Loucy (cell line): Measurements from ENCODE around the gene TNS3.

Experiments
- H2AFZ ChIP-seq: fragments of 200-600 bp; sonication (generic); 2 replicates; pipeline ENCODE4 v1.6.0; 2016; ENCODE audit warnings: antibody characterized with exemption, mild to moderate bottlenecking, low read length, moderate library complexity
- H3F3A ChIP-seq: fragments of 200-600 bp; 2 replicates; pipeline ENCODE4 v1.6.0; 2016; ENCODE audit warnings: antibody characterized with exemption, low read depth, mild to moderate bottlenecking
- H3K27me3 ChIP-seq: fragments of 200-600 bp; sonication (generic); 2 replicates; pipeline ENCODE4 v1.6.1; 2014; ENCODE audit warnings: low read length, mild to moderate bottlenecking; ENCODE audit not compliant: insufficient read depth, poor library complexity, severe bottlenecking
- H3K36me3 ChIP-seq: fragments of 200-600 bp; sonication (generic); 2 replicates; pipeline ENCODE4 v1.6.1; 2016; ENCODE audit warnings: low read length; ENCODE audit not compliant: insufficient read depth
- H3K4me1 ChIP-seq: fragments of 200-600 bp; sonication (generic); 2 replicates; pipeline ENCODE4 v1.5.1; 2014; ENCODE audit warnings: low read length, mild to moderate bottlenecking; ENCODE audit not compliant: insufficient read depth, poor library complexity, severe bottlenecking
- H3K4me2 ChIP-seq: fragments of 200-600 bp; sonication (generic); 2 replicates; pipeline ENCODE4 v1.6.0; 2014; ENCODE audit warnings: antibody characterized with exemption, low read length, low read depth, mild to moderate bottlenecking; ENCODE audit not compliant: poor library complexity, severe bottlenecking
- H3K4me3 ChIP-seq: fragments of 200-600 bp; sonication (generic); 2 replicates; pipeline ENCODE4 v1.5.1; 2014; ENCODE audit warnings: low read length, mild to moderate bottlenecking, mixed read lengths; ENCODE audit not compliant: poor library complexity, severe bottlenecking
- H3K79me2 ChIP-seq: fragments of 200-600 bp; sonication (generic); 2 replicates; pipeline ENCODE4 v1.6.1; 2014; ENCODE audit warnings: low read length; ENCODE audit not compliant: insufficient read depth
- H3K9ac ChIP-seq: fragments of 200-600 bp; sonication (generic); 2 replicates; pipeline ENCODE4 v1.6.0; 2014; ENCODE audit warnings: mild to moderate bottlenecking, low read depth, low read length, moderate library complexity; ENCODE audit not compliant: poor library complexity, severe bottlenecking
- H3K9me2 ChIP-seq: fragments of 200-600 bp; sonication (generic); replicated peaks from 2 replicates; pipeline ENCODE4 v1.6.1; 2016; ENCODE audit warnings: low read depth, low read length, mixed read lengths
- H3K9me3 ChIP-seq: fragments of 200-600 bp; sonication (generic); 2 replicates; pipeline ENCODE4 v1.6.1; 2014; ENCODE audit warnings: mild to moderate bottlenecking, antibody characterized with exemption, low read length, low read depth; ENCODE audit not compliant: insufficient read depth
- H4K20me1 ChIP-seq: fragments of 200-600 bp; sonication (generic); 2 replicates; pipeline ENCODE4 v1.6.0; 2014; ENCODE audit warnings: antibody characterized with exemption, low read length, mild to moderate bottlenecking; ENCODE audit not compliant: insufficient read depth, poor library complexity, severe bottlenecking
- CTCF ChIP-seq: fragments of 200-600 bp; sonication (generic); conservative IDR thresholded peaks from 2 replicates; pipeline ENCODE4 v1.5.1; 2014; ENCODE audit warnings: mild to moderate bottlenecking, antibody characterized with exemption, low read length
- EZH2phosphoT487 ChIP-seq: fragments of 200-600 bp; IDR thresholded peaks from 2 replicates; pipeline ENCODE4 v1.6.1; 2018; ENCODE audit warnings: antibody characterized with exemption, mild to moderate bottlenecking, moderate library complexity, borderline replicate concordance

TNS3 gene

DNA sequence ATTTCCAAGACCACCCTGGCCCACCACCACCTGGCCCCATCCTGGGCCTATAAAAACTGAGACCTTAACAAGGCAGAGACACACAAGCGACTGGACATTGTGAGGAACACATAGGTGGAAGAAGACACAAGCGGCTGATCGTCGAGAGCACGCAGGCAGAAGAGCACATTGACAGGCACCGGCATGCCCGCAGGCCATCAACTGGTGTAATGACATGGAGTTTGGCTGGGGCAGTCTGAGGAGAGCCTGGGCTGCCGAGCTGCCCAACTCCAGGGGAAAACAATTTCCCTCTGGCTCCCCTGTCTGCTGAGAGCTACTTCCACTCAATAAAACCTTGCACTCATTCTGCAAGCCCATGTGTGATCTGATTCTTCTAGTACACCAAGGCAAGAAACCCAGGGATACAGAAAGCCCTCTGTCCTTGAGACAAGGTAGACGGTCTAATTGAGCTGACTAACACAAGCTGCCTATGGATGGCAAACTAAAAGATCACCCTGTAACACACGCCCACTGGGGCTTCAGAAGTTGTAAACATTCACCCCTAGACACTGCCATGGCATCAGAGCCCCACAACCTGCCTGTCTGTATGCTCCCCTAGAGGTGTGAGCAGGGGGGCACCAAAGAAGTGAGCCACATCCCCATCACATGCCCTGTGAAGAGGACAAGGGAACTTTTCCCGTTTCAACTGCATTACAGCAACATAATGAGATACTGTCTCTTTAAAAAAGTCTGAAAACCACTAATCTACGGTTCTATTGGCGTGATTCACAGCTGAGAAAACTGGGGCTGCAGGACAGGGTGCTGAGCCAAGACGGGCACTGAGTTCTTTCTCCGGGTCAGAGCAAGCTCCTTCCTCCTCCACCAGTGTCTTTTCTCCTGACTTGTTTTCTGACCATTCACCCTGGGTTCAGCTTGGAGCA lies 18.5 kb upstream of the TNS3 start:
- no peaks in the 10 kb centered on the region for H3K27me3 ChIP-seq
- H3K4me2 ChIP-seq, result no peak overlapping the region
- TF ChIP-seq EZH2phosphoT487 (no peak), CTCF (no peak)
- H2AFZ ChIP-seq, result no peak overlapping the region
- no peak overlapping the region for H3K9ac ChIP-seq
- no peaks in the 10 kb centered on the region for H3K36me3 ChIP-seq
- H3K9me3 ChIP-seq, result peaks cover 4% of the 10 kb centered on the region; the same call in 1 of the 2 replicates
- no peaks in the 10 kb centered on the region for H3K4me1 ChIP-seq
- no peaks in the 10 kb centered on the region for H4K20me1 ChIP-seq
- no peaks in the 10 kb centered on the region for H3K9me2 ChIP-seq
- no peaks in the 10 kb centered on the region for H3F3A ChIP-seq
- H3K4me3 ChIP-seq, result no peak overlapping the region
- no peaks in the 10 kb centered on the region for H3K79me2 ChIP-seq

DNA sequence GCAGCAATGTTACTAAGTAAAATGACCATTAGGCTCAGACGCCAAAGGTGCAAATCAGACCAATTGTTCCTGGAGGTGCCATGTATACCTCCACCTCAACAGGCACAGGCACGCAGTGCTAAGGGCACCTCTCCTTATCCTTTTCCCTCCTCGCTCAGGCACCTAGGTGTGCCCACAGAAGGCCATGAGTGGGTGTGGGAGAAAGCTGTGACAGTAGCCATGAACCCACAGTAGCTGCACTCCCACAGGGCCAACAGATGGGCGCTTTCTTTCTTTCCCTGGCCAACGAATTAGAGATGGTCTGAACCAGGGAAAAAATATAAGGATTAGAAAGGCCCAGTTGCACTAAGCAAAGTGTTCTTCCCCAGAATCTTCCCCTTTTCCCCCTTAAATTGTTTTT lies 15.5 kb upstream of the TNS3 start:
- Histone ChIP-seq H3K79me2 (no peaks in the 10 kb centered on the region), H2AFZ (no peak overlapping the region), H3K9me2 (no peaks in the 10 kb centered on the region), H3K4me3 (no peak overlapping the region), H3K9ac (no peak overlapping the region), H3K4me2 (no peak overlapping the region), H3F3A (no peaks in the 10 kb centered on the region), H4K20me1 (no peaks in the 10 kb centered on the region), H3K36me3 (no peaks in the 10 kb centered on the region), H3K9me3 (peaks cover 4% of the 10 kb centered on the region; the same call in 1 of the 2 replicates), H3K4me1 (no peaks in the 10 kb centered on the region), H3K27me3 (no peaks in the 10 kb centered on the region)
- TF ChIP-seq CTCF (no peak), EZH2phosphoT487 (no peak)

GRCh38 chr7:47596502-47597202 lies 14.7 kb upstream of the TNS3 start:
- H3K4me2 ChIP-seq, result no peak overlapping the region
- H3K4me3 ChIP-seq, result no peak overlapping the region
- no peaks in the 10 kb centered on the region for H3K79me2 ChIP-seq
- H3F3A ChIP-seq, result no peaks in the 10 kb centered on the region
- no peaks in the 10 kb centered on the region for H3K27me3 ChIP-seq
- H3K36me3 ChIP-seq, result no peaks in the 10 kb centered on the region
- no peaks in the 10 kb centered on the region for H4K20me1 ChIP-seq
- H3K9ac ChIP-seq, result no peak overlapping the region
- no peaks in the 10 kb centered on the region for H3K9me2 ChIP-seq
- no peak overlapping the region for H2AFZ ChIP-seq
- no peaks in the 10 kb centered on the region for H3K4me1 ChIP-seq
- peaks cover 4% of the 10 kb centered on the region; the same call in 1 of the 2 replicates for H3K9me3 ChIP-seq
- TF ChIP-seq EZH2phosphoT487 (no peak), CTCF (no peak)
